Ovary (tissue), 3 donors: ENCODE data around the gene ENKUR.

Experiments
- CTCF ChIP-seq, 3 donors: fragments of 450-650 bp in 2 of 3; fragments of 200-600 bp in 1 of 3; IDR thresholded peaks; one replicate each; pipeline versions ENCODE4 v1.5.1 to v1.8.0; 2016 to 2022; ENCODE audit warnings: antibody characterized with exemption in 3 of 3, mild to moderate bottlenecking in 1 of 3
- EP300 ChIP-seq: sonication (generic); formaldehyde crosslinking; IDR thresholded peaks from one replicate; pipeline ENCODE4 v1.6.1; 2017; ENCODE audit warnings: antibody characterized with exemption
- POLR2A ChIP-seq: fragments of 450-650 bp; IDR thresholded peaks from one replicate; pipeline ENCODE4 v1.6.1; 2017; ENCODE audit warnings: antibody characterized with exemption, mild to moderate bottlenecking, moderate library complexity
- donor health status: DM: no; HTN: no; CAD: no.

GRCh38 chr10:24949616-24950015 lies 66.3 kb downstream of the ENKUR start:
- no peak for TF ChIP-seq CTCF (IDR thresholded peaks at IDR 0.05)
- no peak for TF ChIP-seq POLR2A
- no peak for TF ChIP-seq EP300
